Tongue (tissue), 2 donors: ENCODE results near the gene TRMT11. TPM values are rescaled to one million over a fixed set of nuclear protein-coding genes. Genes with fewer than 3 reads are reported as not detected.
"Not testable (repeated sequence)": the region's sequence is repeated elsewhere in the genome, so short reads cannot be mapped to it uniquely, and the experiment has no call there.

Experiments
- DNase-seq: peaks from one replicate; pipeline ENCODE4 v3.0.0-alpha.2; 2015
- total RNA-seq: library from RNA; depleted of rRNA; stranded (reverse); fragments of >200 nt; gene quantifications from one replicate; pipeline ENCODE4 v1.2.3, GENCODE V29; 2014

The TRMT11 gene
- total RNA-seq, result 34.9 TPM

DNA sequence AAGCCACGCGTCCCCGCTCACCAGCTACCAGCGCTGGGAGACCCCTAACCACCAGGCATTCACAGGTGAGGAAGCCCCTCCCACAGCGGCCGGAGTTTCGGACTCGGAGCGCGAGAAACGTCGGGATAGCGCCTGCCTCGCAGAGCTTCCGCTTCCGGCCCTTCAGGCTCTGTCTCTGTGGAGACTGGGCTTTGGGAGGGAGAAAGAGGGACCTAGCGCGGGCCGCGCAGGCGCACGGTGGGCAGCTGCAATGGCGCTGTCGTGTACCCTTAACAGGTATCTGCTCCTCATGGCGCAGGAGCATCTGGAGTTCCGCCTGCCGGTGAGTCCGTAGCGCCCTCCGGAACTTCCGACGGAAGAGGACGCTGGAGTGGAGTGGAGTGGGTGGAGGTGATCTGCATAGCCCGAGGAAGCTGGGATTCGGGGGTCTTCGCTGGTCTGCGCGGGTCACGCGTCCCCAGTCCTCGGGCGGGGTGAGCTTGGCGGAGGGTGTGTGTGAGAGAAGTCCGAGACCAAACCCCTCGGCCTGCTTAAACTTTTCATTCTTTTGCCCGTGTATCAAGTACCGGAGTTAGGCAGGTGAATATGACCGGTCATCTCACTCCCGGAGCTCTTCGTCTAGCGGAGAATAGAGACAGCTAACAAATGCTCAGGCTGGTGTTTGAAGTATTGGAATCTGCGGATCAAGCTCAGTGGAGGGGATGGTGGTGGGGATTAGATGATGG is at the start of gene TRMT11:
Gene TRMT11, plus strand, starts transcription at position 240 of the 725 bp plus-strand sequence. Its CDS starts 11 bp downstream, at position 251.
- DNase-seq, result peak; percentile 96

DNA sequence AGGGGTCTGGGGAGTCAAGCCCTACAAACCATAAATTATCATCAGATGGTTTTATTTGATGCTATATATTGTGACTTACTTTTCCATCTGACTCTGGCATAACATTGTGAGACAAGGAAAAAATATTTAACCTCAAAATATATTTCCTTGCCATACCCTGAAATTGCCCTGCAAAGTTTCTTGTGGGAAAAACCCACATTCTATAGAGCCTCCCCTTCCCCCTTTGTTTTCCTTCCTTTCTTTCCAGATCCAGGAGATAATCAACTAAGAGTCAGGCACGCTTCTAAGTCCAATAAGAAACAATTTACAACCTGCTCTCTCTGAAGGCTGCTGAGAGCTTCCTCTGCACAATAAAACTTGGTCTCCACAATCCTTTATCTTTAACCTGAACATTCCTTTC is 47.3 kb upstream of the TRMT11 start:
- DNase-seq, result no peak

GRCh38 chr6:125939791-125940190 is 46.5 kb upstream of the TRMT11 start:
- DNase-seq, result no peak

DNA sequence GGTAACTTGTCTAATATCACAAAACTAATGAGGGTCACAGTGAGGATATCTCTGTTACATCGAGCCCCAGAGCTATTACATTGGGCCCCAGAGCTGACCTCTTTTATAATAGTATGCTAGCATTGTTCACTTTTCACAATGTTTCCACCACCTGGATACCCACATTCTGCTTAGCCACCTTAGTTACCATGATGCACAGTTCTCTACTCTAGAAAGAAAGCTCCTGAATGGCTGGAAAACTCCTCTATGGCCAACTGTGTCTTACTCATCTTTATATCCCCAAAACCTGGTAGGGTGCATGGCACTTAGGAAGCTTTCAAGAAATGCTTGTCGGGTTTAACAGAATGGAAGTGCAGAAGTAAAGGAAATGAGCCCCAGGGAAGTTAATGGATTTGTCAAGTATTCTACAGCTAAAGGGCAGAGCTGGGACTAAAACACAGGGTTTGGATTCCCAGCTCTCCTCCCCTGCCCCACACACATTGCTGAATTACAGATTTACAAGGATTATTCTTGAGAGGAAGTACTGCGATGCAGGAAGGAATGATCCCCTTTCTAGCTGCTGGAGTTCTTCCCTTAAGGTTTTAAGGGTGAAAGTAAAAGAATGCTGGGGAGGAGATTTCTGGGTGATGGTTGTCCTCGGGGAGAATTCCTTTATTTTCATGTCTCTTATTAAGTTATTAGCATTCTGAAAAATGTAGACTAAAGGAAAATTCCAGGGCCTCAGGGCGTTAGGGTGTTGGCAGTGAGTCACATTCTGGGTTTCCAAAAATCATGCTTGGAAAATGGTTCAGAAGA is 45.9 kb upstream of the TRMT11 start:
- DNase-seq, result no peak

- no peak for DNase-seq
Observed at GRCh38 chr6:125942672-125943527, 43.4 kb upstream of the TRMT11 start.

GRCh38 chr6:125943528-125944433 is 42.6 kb upstream of the TRMT11 start:
- no peak for DNase-seq

DNA sequence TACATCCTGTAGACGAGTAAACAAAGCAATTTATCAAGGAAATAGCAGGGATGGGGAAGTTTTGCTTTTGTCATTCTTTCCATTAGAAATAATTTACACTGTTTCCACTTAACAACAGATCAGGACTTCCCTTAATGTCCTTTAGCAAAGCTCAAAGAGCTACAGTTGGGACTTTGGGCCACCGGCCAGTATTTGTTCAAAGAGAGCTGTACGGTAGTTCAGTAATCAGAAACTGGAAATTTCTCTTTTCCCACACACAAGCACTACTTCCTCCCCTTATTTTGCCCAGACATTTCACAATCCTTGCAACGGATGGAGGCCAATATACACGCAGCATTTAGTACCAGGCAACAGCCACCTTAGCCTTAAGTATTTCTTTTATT is 41.9 kb upstream of the TRMT11 start:
- DNase-seq, result peak; percentile 25

- DNase-seq, result no peak
Observed at GRCh38 chr6:125944896-125945295, 41.4 kb upstream of the TRMT11 start.

GRCh38 chr6:125945378-125946141 is 40.8 kb upstream of the TRMT11 start:
- DNase-seq, result no peak

DNA sequence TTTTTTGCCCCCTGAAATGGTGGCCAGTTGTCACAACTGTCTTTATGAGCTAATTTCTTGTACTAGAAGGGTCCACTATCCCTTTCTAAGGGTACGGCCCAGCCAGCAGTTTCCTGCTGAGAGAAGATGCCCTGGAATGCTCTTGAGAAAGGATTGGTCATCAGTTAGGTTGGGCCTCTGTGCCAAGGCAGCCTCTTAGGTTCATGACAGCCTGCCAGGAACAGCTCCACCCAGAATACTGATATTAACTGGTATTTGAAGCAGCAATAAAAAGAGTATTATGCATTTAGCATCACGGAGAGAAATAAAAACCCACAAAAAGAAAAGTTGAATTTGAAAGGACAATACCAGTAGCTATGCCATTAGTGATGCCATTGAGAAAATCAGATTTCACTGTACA is 38.7 kb upstream of the TRMT11 start:
- DNase-seq, result no peak

DNA sequence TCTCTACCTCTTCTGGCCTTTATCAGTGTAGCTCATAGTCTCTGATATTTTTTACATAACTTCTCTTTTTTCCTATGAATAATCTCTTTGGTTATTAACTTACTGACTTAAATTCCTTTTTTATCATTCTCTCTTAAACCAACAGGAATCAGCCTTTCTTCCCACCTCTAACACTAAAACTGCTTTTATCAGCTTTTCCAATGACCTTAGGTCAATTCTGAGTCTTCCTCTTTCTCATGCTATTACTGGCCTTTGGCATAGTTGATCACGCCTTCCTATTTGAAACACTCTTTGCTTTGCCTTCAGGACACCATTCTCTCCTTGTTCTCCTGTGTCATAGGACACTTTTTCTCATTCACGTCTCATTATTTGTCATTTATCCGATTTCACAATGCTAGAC is 37.9 kb upstream of the TRMT11 start:
- DNase-seq, result no peak

DNA sequence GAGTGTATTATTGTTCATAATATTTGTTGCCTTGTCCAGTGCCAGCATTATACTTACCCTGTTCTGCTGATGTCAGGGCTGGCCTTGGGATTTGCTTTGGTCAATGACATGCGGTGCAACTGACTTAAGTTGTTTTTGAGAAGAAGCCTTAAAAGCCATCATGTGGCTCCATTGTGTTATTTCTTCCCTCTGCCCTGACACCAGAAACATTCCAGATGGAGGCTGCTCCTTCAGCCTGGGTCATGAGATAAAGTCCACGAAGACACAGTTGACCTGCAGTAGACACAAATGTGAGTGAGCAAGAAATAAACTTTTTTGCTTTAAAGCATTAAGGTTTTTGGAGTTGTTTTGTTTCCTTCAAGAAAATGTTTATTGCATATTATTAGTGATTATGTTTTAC is 37.3 kb upstream of the TRMT11 start:
- DNase-seq, result no peak

GRCh38 chr6:125950293-125950692 is 36.0 kb upstream of the TRMT11 start:
- no peak for DNase-seq

DNA sequence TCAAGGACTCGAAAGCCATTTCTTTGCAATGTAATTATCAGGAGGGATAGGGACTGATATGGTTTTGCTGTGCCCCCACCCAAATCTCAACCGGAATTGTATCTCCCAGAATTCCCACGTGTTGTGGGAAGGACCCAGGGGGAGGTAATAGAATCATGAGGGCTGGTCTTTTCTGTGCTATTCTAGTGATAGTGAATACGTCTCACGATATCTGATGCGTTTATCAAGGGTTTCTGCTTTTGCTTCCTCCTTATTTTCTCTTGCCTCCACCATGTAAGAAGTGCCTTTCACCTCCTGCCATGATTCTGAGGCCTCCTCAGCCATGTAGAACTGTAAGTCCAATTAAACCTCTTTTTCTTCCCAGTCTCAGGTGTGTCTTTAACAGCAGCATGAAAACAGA is 35.6 kb upstream of the TRMT11 start:
- not testable (repeated sequence) for DNase-seq

GRCh38 chr6:125951323-125951722 is 35.0 kb upstream of the TRMT11 start:
- DNase-seq, result no peak

DNA sequence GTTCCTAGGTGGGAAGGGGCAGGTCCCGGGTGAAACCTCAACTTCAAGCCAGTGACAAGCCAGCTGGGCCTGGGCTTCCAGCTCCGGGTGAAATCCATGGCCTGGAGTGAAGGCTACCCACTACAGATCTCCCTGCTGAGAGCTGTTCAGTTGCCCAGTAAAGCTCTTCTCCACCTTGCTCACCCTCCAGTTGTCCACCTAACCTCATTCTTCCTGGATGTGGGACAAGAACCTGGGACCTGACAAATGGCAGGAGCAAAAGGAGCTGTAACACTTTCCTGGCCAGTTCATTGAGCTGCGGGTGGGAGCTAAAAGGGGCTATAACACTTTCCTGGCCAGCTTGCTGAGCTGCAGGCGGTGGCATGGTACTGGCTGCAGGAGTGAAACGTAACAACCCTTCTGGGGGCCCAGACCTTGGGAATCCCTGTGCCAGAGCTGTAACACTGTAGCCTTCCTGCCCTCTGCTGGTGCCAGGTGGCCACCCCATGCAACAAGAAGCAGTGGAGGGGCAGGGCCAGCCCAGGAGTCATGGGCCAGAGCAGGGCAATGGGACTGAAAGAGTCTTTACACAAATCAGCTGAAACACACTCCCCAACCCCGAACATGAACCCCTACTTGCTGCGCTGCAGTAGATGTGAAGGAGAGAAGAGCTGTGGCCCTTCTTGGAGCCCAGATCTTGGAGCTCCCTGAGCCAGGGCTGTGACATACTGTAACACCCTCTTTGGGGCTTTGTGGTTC is 33.4 kb upstream of the TRMT11 start:
- no peak for DNase-seq

DNA sequence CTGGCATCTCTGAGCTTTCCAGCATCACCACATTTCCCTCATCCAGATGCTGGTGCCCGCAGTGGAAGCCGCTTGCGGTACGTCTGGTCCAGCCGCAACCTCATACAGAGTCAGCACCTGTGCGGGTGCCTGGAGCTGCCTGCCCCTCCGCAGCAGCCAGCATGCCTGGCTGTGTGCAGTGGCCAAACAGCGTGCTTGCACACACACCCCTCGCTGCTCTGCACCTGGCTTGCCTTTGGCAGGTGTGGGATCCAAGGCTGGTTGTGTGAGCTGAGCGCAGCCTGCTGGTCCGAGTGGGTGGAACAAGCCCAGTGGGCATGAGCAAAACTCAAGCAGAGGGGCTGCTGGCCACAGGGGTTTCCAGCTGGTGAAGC is 32.9 kb upstream of the TRMT11 start:
- DNase-seq, result no peak

- no peak for DNase-seq
Observed at GRCh38 chr6:125954735-125955339, 31.5 kb upstream of the TRMT11 start.

DNA sequence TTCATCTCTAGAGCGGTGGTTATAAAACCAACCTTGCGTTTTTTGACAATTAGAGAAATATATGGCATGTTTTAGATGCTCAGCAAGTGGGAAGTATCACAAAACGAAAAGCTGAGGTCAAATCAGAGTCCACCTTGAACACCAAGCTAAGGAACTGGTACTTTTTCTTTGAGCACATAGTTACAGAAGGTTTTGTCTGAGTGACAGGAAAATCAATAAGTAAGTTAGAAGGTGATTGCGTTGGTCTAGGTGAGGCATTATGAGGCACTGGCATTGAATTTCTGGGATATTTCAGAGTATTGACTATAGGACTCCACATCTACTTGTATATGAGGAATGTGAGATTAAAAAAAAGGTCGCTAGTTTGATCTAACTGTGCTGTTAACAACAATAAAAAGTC is 30.4 kb upstream of the TRMT11 start:
- no peak for DNase-seq
